PFSK-1 (cell line): ENCODE results near the gene ENTPD3.

Experiments
- FOXP2 ChIP-seq: optimal IDR thresholded peaks from 2 replicates; pipeline ENCODE3; 2011; ENCODE audit warnings: borderline replicate concordance, control low read depth, inconsistent platforms; ENCODE audit not compliant: insufficient read depth; ENCODE audit errors: extremely low read length, extremely low read depth
- POLR2AphosphoS5 ChIP-seq: IDR thresholded peaks from 2 replicates; pipeline ENCODE4 v1.6.1; 2012; ENCODE audit warnings: low read depth, mild to moderate bottlenecking, control low read depth, low read length, moderate library complexity
- REST ChIP-seq, 2 experiments: IDR thresholded peaks; 2 replicates each; pipeline versions ENCODE4 v1.6.1 to v1.8.0; 2011 to 2012; ENCODE audit warnings: low read depth in 2 of 2, low read length in 2 of 2, control low read depth in 1 of 2, inconsistent platforms in 1 of 2, mild to moderate bottlenecking in 1 of 2, moderate library complexity in 1 of 2; ENCODE audit not compliant: insufficient read depth in 1 of 2
- SIN3A ChIP-seq: IDR thresholded peaks from 2 replicates; pipeline ENCODE4 v1.6.1; 2012; ENCODE audit warnings: mild to moderate bottlenecking, low read length, moderate library complexity, borderline replicate concordance; ENCODE audit not compliant: insufficient read depth
- TAF1 ChIP-seq: IDR thresholded peaks from 2 replicates; pipeline ENCODE4 v1.6.1; 2012; ENCODE audit warnings: low read length, control low read depth, borderline replicate concordance; ENCODE audit not compliant: insufficient read depth

GRCh38 chr3:40468018-40468417, 81.0 kb downstream of the ENTPD3 start:
- TF ChIP-seq POLR2AphosphoS5 (no peak), REST (IDR thresholded peaks at IDR 0.05; ENCODE audit: insufficient read depth in 1 of 2, low read depth in 2 of 2, low read length in 2 of 2) (no peak), TAF1 (no peak), SIN3A (no peak), FOXP2 (no peak)
